PC-9 (cell line): ENCODE measurements around the gene SERPINH1. TPM values are rescaled to one million over a fixed set of nuclear protein-coding genes. Genes with fewer than 3 reads are reported as not detected.
A peak's percentile ranks its signal among the peaks of the same experiment; 100 is the strongest.

Experiments
- BruUV-seq: library from RNA; stranded (reverse); fragments of 400-500 nt; replicated peaks from 2 replicates; lab custom pipeline; 2021; lab: Mats Ljungman, UMichigan
- CTCF ChIA-PET: fragments of 300-600 bp; sonication (Branson Sonifier 250); formaldehyde crosslinking; loops from one replicate; lab custom pipeline; 2022; ENCODE audit warnings: antibody characterized with exemption; lab: Charles Lee
- POLR2A ChIA-PET: fragments of 300-600 bp; sonication (Branson Sonifier 250); formaldehyde crosslinking; loops from one replicate; lab custom pipeline; 2022; ENCODE audit warnings: antibody characterized with exemption; ENCODE audit not compliant: unreplicated experiment; lab: Charles Lee
- DNase-seq, 2 experiments: peaks; one replicate each; pipeline versions ENCODE4 v3.0.0 to v3.0.0-alpha.2; 2015 to 2022; ENCODE audit warnings: mixed read lengths in 1 of 2
- H2AFZ ChIP-seq: fragments of 200-600 bp; sonication (generic); 2 replicates; pipeline ENCODE4 v1.8.1; 2017; ENCODE audit warnings: antibody characterized with exemption
- H3F3A ChIP-seq: fragments of 200-600 bp; sonication (generic); 2 replicates; pipeline ENCODE4 v1.8.1; 2017; ENCODE audit warnings: antibody characterized with exemption, mild to moderate bottlenecking, low read depth; ENCODE audit not compliant: insufficient read depth
- H3K27ac ChIP-seq: fragments of 200-600 bp; sonication (generic); 2 replicates; pipeline ENCODE4 v1.6.1; 2016; ENCODE audit warnings: mixed run types
- H3K27me3 ChIP-seq: fragments of 200-600 bp; sonication (generic); 2 replicates; pipeline ENCODE4 v1.6.1; 2016; ENCODE audit warnings: low read depth, mixed run types; ENCODE audit not compliant: insufficient read depth
- H3K36me3 ChIP-seq: fragments of 200-600 bp; sonication (generic); 2 replicates; pipeline ENCODE4 v1.6.1; 2016; ENCODE audit warnings: low read depth, mixed run types
- H3K4me1 ChIP-seq: fragments of 200-600 bp; sonication (generic); replicated peaks from 2 replicates; pipeline ENCODE4 v1.6.1; 2016; ENCODE audit warnings: mixed run types; ENCODE audit not compliant: insufficient read depth
- H3K4me2 ChIP-seq: fragments of 200-600 bp; sonication (generic); 2 replicates; pipeline ENCODE4 v1.6.1; 2017; ENCODE audit warnings: mixed run types
- H3K4me3 ChIP-seq: fragments of 200-600 bp; sonication (generic); 2 replicates; pipeline ENCODE4 v1.6.1; 2016; ENCODE audit warnings: mixed run types
- H3K79me2 ChIP-seq: fragments of 200-600 bp; sonication (generic); 2 replicates; pipeline ENCODE4 v1.6.1; 2017; ENCODE audit warnings: low read depth, mixed run types
- H3K9me2 ChIP-seq: fragments of 200-600 bp; sonication (generic); 2 replicates; pipeline ENCODE4 v1.8.1; 2017; ENCODE audit warnings: mild to moderate bottlenecking; ENCODE audit not compliant: insufficient read depth
- H3K9me3 ChIP-seq: fragments of 200-600 bp; sonication (generic); 2 replicates; pipeline ENCODE4 v1.8.1; 2016; ENCODE audit warnings: low read depth; ENCODE audit not compliant: insufficient read depth
- H4K20me1 ChIP-seq: fragments of 200-600 bp; sonication (generic); 2 replicates; pipeline ENCODE4 v1.8.1; 2017; ENCODE audit not compliant: insufficient read depth
- CTCF ChIP-seq: fragments of 200-600 bp; sonication (generic); conservative IDR thresholded peaks from 2 replicates; pipeline ENCODE4 v1.6.1; 2017; ENCODE audit warnings: mixed run types, antibody characterized with exemption, mild to moderate bottlenecking, moderate library complexity
- EZH2 ChIP-seq: fragments of 200-600 bp; sonication (generic); IDR thresholded peaks from 2 replicates; pipeline ENCODE4 v1.8.0; 2017; ENCODE audit warnings: antibody characterized with exemption, low read depth
- intact Hi-C: fragments of 100-400 bp; cut with micrococcal nuclease; formaldehyde crosslinking; loops from one replicate; pipeline ENCODE4 v1.10.0; 2022; ENCODE audit not compliant: unreplicated experiment
- total RNA-seq: library from RNA; stranded (reverse); gene quantifications from 2 replicates; pipeline ENCODE4 v1.2.3, GENCODE V29; 2021

Gene SERPINH1
- total RNA-seq, 1 experiment from 2014 or later = 152 TPM

GRCh38 chr11:75565916-75566762 is 4.1 kb downstream of the SERPINH1 start:
- ChIA-PET CTCF (interaction anchor here (0.6 kb wide), 1 partner anchor 170 kb away, joined by 3 read pairs; no protein-coding TSS in a partner anchor), POLR2A (no interaction called here)
- Histone ChIP-seq H4K20me1 (peaks cover 67% of the 10 kb centered on the region), H2AFZ (no peak overlapping the region), H3K36me3 (peaks cover 41% of the 10 kb centered on the region), H3K27me3 (no peaks in the 10 kb centered on the region), H3K4me3 (no peak overlapping the region), H3K4me2 (0 out of 2 replicates have a peak overlapping the region, but pooled peaks have one; percentile 10), H3K4me1 (peaks cover 28% of the 10 kb centered on the region), H3K9me2 (no peaks in the 10 kb centered on the region), H3F3A (peaks cover 32% of the 10 kb centered on the region; the same call in 1 of the 2 replicates), H3K79me2 (peaks cover 65% of the 10 kb centered on the region), H3K27ac (no peak overlapping the region), H3K9me3 (no peaks in the 10 kb centered on the region)
- no peak for TF ChIP-seq EZH2
- no peak for TF ChIP-seq CTCF
- intact Hi-C loops = no loop called here
- no TSS peak for BruUV-seq
- DNase-seq = no peak

GRCh38 chr11:75566763-75567279 is 4.8 kb downstream of the SERPINH1 start:
- Histone ChIP-seq H3K9me2 (no peaks in the 10 kb centered on the region), H3K4me3 (no peak overlapping the region), H2AFZ (no peak overlapping the region), H3K9me3 (no peaks in the 10 kb centered on the region), H3K4me2 (no peak overlapping the region), H3K4me1 (peaks cover 22% of the 10 kb centered on the region), H3K36me3 (peaks cover 45% of the 10 kb centered on the region), H4K20me1 (peaks cover 68% of the 10 kb centered on the region), H3F3A (peaks cover 32% of the 10 kb centered on the region; the same call in 1 of the 2 replicates), H3K79me2 (peaks cover 63% of the 10 kb centered on the region), H3K27me3 (no peaks in the 10 kb centered on the region), H3K27ac (no peak overlapping the region)
- intact Hi-C loops = no loop called here
- ChIA-PET POLR2A (no interaction called here), CTCF (no interaction called here)
- no peak for DNase-seq
- BruUV-seq = no TSS peak
- no peak for TF ChIP-seq CTCF
- no peak for TF ChIP-seq EZH2

GRCh38 chr11:75567971-75568370 is 5.9 kb downstream of the SERPINH1 start:
- CTCF ChIA-PET = no interaction called here
- intact Hi-C loops = no loop called here
- POLR2A ChIA-PET = no interaction called here
- H3F3A ChIP-seq = peaks cover 42% of the 10 kb centered on the region
- no peak overlapping the region for H3K4me3 ChIP-seq
- no TSS peak for BruUV-seq
- no peak overlapping the region for H3K4me2 ChIP-seq
- no peaks in the 10 kb centered on the region for H3K9me3 ChIP-seq
- H3K27ac ChIP-seq = no peak overlapping the region
- H3K4me1 ChIP-seq = peaks cover 22% of the 10 kb centered on the region
- H3K36me3 ChIP-seq = peaks cover 52% of the 10 kb centered on the region
- no peaks in the 10 kb centered on the region for H3K9me2 ChIP-seq
- TF ChIP-seq EZH2 (no peak), CTCF (no peak)
- H4K20me1 ChIP-seq = peaks cover 68% of the 10 kb centered on the region
- DNase-seq = no peak
- H3K27me3 ChIP-seq = no peaks in the 10 kb centered on the region
- no peak overlapping the region for H2AFZ ChIP-seq
- peaks cover 53% of the 10 kb centered on the region for H3K79me2 ChIP-seq
